GM18499 (cell line): ENCODE measurements around the gene LCE1D.

ENCODE experiments used
- ATAC-seq: cut with Tn5 transposase; IDR thresholded peaks from one replicate; pipeline ENCODE4 v1.9.1; 2021; ENCODE audit warnings: moderate number of reproducible peaks; ENCODE audit not compliant: insufficient read depth, unreplicated experiment

Gene LCE1D

GRCh38 chr1:152796421-152796820 lies at the start of gene LCE1D:
Gene LCE1D (plus strand): TSS chr1:152796721. CDS start chr1:152797795, 1,074 bp downstream.
- ATAC-seq, result no peak

GRCh38 chr1:152747831-152748230 lies 48.7 kb upstream of the LCE1D start:
- no peak for ATAC-seq

GRCh38 chr1:152752225-152752624 lies 44.3 kb upstream of the LCE1D start:
- ATAC-seq, result no peak

- no peak for ATAC-seq
These were observed 42.9 kb upstream of the LCE1D start for GRCh38 chr1:152753586-152753985.

GRCh38 chr1:152756872-152757271 lies 39.6 kb upstream of the LCE1D start:
- no peak for ATAC-seq

GRCh38 chr1:152757747-152758146 lies 38.8 kb upstream of the LCE1D start, which contains the start of gene KPRP:
Gene KPRP (plus strand): TSS chr1:152758025. CDS start chr1:152759589, 1,564 bp downstream.
- no peak for ATAC-seq

GRCh38 chr1:152758636-152759035 lies 37.9 kb upstream of the LCE1D start:
- ATAC-seq, result no peak

- no peak for ATAC-seq
These were observed 36.9 kb upstream of the LCE1D start for GRCh38 chr1:152759453-152760173.

- ATAC-seq, result no peak
These were observed 35.9 kb upstream of the LCE1D start for GRCh38 chr1:152760551-152761190.

- no peak for ATAC-seq
These were observed 34.8 kb upstream of the LCE1D start for GRCh38 chr1:152761609-152762213.

- ATAC-seq, result no peak
These were observed 27.5 kb upstream of the LCE1D start for GRCh38 chr1:152768847-152769533.

- ATAC-seq, result no peak
These were observed 26.1 kb upstream of the LCE1D start for GRCh38 chr1:152770411-152770810.

- no peak for ATAC-seq
These were observed 21.6 kb upstream of the LCE1D start, which contains the start of gene LCE1F for GRCh38 chr1:152774875-152775274. Gene LCE1F (plus strand): TSS chr1:152775140. CDS start chr1:152776372, 1,232 bp downstream.

GRCh38 chr1:152776361-152776760 lies 20.2 kb upstream of the LCE1D start:
- no peak for ATAC-seq

- ATAC-seq, result no peak
These were observed 18.9 kb upstream of the LCE1D start for GRCh38 chr1:152777510-152778137.

GRCh38 chr1:152783095-152783494 lies 13.4 kb upstream of the LCE1D start:
- ATAC-seq, result no peak

- no peak for ATAC-seq
These were observed 10.4 kb upstream of the LCE1D start, which contains the start of gene LCE1E for GRCh38 chr1:152786077-152786476. Gene LCE1E (plus strand): TSS chr1:152786257. CDS start chr1:152787300, 1,043 bp downstream.

GRCh38 chr1:152795686-152796085 lies 835 bp upstream of the LCE1D start:
- no peak for ATAC-seq

- ATAC-seq, result no peak
These were observed 4.8 kb downstream of the LCE1D start for GRCh38 chr1:152801333-152801732.

- no peak for ATAC-seq
These were observed 10.1 kb downstream of the LCE1D start, which contains the start of gene LCE1C for GRCh38 chr1:152806576-152806975. Gene LCE1C (minus strand): TSS chr1:152806651. CDS start chr1:152805478, 1,173 bp downstream.
